GM12891 (cell line): ENCODE results near the gene GAREM1.

Experiments
- POLR2A ChIP-seq: IDR thresholded peaks from 2 replicates; pipeline ENCODE4 v1.6.1; 2011; ENCODE audit warnings: low read depth, low read length, control low read depth
- POLR2AphosphoS5 ChIP-seq: IDR thresholded peaks from 2 replicates; pipeline ENCODE4 v1.6.1; 2011; ENCODE audit warnings: low read depth, low read length, control low read depth

GRCh38 chr18:32459361-32460101, 11.2 kb downstream of the GAREM1 start:
- no peak for TF ChIP-seq POLR2A
- TF ChIP-seq POLR2AphosphoS5, result no peak
